ENCODE data around the gene LRMDA. TPM values are rescaled to one million over a fixed set of nuclear protein-coding genes. Genes with fewer than 3 reads are reported as not detected.
A peak's percentile ranks its signal among the peaks of the same experiment; 100 is the strongest.

Gene LRMDA
- total and polyA plus RNA-seq, 10 of the 15 experiments (the other 5 are each of a cell fraction or from before 2014, with no cell fraction given): 0.07 to 0.54 (median 0.29) TPM; not detected in 4

DNA sequence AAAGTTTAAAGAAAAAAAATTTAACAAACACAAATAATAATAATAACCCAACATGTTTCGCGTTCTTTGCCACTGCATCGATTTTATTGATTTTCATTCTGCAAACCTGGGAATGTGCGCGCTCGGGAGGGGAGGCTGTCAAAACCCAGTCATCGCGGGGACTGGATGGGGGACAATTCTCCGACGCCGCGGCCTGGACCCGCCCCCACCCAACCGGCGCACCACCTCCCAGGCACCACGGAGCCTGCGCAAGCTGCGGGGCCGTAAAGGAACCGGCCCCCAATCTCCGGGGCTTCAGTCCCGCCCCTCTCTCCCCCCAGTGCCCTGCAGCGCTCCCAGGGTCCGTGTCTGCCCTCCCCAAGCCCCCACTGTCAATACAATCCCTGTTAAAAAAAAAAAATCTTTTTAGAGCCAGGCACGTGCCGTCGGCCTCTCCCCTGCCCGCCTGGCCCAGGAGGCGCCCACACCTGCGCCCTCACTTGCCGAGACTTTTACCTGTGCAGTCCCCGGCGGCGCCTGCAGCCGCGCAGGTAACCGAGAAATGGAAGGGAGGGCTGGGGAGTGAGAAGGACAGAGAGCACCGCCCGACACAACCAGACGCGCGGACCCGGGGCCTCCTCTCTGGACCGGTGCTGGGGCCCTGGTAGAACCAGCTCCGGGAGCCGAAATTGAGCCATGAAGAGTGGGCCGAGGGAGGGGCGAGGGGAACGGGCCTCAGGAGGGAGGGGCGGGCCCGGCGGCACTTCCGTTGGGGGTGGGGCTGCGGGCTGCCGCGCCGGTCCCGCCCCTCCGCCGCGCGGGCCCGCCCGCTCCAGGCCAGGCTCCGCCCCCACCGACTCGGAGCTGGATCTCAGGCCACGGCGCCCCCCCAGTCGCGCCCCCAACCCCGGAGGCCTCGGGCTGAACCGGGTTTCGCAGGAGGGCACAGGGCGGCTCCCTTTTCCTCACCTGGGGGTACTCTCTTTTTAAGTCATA lies 22.2 kb upstream of the LRMDA start (continued):
- TF ChIP-seq, protein P1, sequence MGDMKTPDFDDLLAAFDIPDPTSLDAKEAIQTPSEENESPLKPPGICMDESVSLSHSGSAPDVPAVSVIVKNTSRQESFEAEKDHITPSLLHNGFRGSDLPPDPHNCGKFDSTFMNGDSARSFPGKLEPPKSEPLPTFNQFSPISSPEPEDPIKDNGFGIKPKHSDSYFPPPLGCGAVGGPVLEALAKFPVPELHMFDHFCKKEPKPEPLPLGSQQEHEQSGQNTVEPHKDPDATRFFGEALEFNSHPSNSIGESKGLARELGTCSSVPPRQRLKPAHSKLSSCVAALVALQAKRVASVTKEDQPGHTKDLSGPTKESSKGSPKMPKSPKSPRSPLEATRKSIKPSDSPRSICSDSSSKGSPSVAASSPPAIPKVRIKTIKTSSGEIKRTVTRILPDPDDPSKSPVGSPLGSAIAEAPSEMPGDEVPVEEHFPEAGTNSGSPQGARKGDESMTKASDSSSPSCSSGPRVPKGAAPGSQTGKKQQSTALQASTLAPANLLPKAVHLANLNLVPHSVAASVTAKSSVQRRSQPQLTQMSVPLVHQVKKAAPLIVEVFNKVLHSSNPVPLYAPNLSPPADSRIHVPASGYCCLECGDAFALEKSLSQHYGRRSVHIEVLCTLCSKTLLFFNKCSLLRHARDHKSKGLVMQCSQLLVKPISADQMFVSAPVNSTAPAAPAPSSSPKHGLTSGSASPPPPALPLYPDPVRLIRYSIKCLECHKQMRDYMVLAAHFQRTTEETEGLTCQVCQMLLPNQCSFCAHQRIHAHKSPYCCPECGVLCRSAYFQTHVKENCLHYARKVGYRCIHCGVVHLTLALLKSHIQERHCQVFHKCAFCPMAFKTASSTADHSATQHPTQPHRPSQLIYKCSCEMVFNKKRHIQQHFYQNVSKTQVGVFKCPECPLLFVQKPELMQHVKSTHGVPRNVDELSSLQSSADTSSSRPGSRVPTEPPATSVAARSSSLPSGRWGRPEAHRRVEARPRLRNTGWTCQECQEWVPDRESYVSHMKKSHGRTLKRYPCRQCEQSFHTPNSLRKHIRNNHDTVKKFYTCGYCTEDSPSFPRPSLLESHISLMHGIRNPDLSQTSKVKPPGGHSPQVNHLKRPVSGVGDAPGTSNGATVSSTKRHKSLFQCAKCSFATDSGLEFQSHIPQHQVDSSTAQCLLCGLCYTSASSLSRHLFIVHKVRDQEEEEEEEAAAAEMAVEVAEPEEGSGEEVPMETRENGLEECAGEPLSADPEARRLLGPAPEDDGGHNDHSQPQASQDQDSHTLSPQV (IDR thresholded peaks at IDR 0.05): no peak
- TF ChIP-seq, protein P2, sequence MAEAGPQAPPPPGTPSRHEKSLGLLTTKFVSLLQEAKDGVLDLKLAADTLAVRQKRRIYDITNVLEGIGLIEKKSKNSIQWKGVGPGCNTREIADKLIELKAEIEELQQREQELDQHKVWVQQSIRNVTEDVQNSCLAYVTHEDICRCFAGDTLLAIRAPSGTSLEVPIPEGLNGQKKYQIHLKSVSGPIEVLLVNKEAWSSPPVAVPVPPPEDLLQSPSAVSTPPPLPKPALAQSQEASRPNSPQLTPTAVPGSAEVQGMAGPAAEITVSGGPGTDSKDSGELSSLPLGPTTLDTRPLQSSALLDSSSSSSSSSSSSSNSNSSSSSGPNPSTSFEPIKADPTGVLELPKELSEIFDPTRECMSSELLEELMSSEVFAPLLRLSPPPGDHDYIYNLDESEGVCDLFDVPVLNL (IDR thresholded peaks at IDR 0.05; ENCODE audit: low read depth, low read length): no peak
- TF ChIP-seq HCFC1 (IDR thresholded peaks at IDR 0.05; ENCODE audit: low read length): no peak
- TF ChIP-seq ETV6 (conservative IDR thresholded peaks at IDR 0.05 in 1 of 2, IDR thresholded peaks at IDR 0.05 in 1 of 2; ENCODE audit: borderline replicate concordance in 1 of 2, low read depth in 1 of 2): no peak
- TF ChIP-seq, protein P3, sequence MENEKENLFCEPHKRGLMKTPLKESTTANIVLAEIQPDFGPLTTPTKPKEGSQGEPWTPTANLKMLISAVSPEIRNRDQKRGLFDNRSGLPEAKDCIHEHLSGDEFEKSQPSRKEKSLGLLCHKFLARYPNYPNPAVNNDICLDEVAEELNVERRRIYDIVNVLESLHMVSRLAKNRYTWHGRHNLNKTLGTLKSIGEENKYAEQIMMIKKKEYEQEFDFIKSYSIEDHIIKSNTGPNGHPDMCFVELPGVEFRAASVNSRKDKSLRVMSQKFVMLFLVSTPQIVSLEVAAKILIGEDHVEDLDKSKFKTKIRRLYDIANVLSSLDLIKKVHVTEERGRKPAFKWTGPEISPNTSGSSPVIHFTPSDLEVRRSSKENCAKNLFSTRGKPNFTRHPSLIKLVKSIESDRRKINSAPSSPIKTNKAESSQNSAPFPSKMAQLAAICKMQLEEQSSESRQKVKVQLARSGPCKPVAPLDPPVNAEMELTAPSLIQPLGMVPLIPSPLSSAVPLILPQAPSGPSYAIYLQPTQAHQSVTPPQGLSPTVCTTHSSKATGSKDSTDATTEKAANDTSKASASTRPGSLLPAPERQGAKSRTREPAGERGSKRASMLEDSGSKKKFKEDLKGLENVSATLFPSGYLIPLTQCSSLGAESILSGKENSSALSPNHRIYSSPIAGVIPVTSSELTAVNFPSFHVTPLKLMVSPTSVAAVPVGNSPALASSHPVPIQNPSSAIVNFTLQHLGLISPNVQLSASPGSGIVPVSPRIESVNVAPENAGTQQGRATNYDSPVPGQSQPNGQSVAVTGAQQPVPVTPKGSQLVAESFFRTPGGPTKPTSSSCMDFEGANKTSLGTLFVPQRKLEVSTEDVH (IDR thresholded peaks at IDR 0.05; ENCODE audit: low read depth, partially characterized antibody): no peak
- no peak for TF ChIP-seq JUNB (IDR thresholded peaks at IDR 0.05)
- TF ChIP-seq NRF1 (conservative IDR thresholded peaks at IDR 0.05; ENCODE audit: low read depth, low read length): peak; percentile 36; the same call in 1 of the 2 replicates
- no peak for TF ChIP-seq TCF3 (IDR thresholded peaks at IDR 0.05; ENCODE audit: borderline replicate concordance, insufficient read depth, low read depth, low read length)
- TF ChIP-seq CHD2 (IDR thresholded peaks at IDR 0.05; ENCODE audit: borderline replicate concordance, low read depth, low read length): 0 out of 2 replicates have a peak, but pooled peaks have one; percentile 36

All from GM12878 (cell line).